IMR-90 (cell line): ENCODE measurements around the gene ARGLU1. TPM values are rescaled to one million over a fixed set of nuclear protein-coding genes. Genes with fewer than 3 reads are reported as not detected.

ENCODE experiments used
- ATAC-seq: fragments of 200-7000 bp; cut with Tn5 transposase; 2 replicates; pipeline ENCODE4 v1.9.1; 2020; ENCODE audit warnings: low read depth, mild to moderate bottlenecking, moderate library complexity
- BruUV-seq: library from RNA; stranded (reverse); fragments of 400-500 nt; replicated peaks from 2 replicates; lab custom pipeline; 2021; lab: Mats Ljungman, UMichigan
- CTCF ChIA-PET: fragments of 300-600 bp; formaldehyde crosslinking; extraction: SDS; loops from one replicate; lab custom pipeline; 2021; ENCODE audit warnings: antibody characterized with exemption; lab: Yijun Ruan, JAX
- POLR2A ChIA-PET: fragments of 300-600 bp; sonication (Branson Sonifier 250); formaldehyde crosslinking; loops from one replicate; lab custom pipeline; 2022; ENCODE audit warnings: antibody characterized with exemption; ENCODE audit not compliant: unreplicated experiment; lab: Charles Lee
- DNase-seq: peaks from one replicate; pipeline ENCODE4 v3.0.0; 2013
- H2AFZ ChIP-seq: replicated peaks from 2 replicates; pipeline ENCODE3; 2013; ENCODE audit warnings: low read length, mild to moderate bottlenecking; ENCODE audit not compliant: poor library complexity
- H2AK5ac ChIP-seq: 2 replicates; pipeline ENCODE4 v1.6.1; 2013; ENCODE audit warnings: low read depth, low read length, inconsistent platforms
- H2AK9ac ChIP-seq: replicated peaks from 2 replicates; pipeline ENCODE3; 2013; ENCODE audit warnings: mild to moderate bottlenecking, low read depth, low read length, moderate library complexity; ENCODE audit not compliant: poor library complexity
- H2BK120ac ChIP-seq: 2 replicates; pipeline ENCODE4 v1.6.1; 2013; ENCODE audit warnings: low read depth, low read length, inconsistent platforms
- H2BK15ac ChIP-seq: 3 replicates; pipeline ENCODE4 v1.6.1; 2013; ENCODE audit warnings: low read depth, low read length, inconsistent platforms
- H2BK20ac ChIP-seq: 2 replicates; pipeline ENCODE4 v1.6.1; 2013; ENCODE audit warnings: low read depth, mild to moderate bottlenecking, inconsistent platforms, low read length, moderate library complexity
- H2BK5ac ChIP-seq: 2 replicates; pipeline ENCODE4 v1.6.1; 2013; ENCODE audit warnings: mild to moderate bottlenecking, low read depth, low read length, inconsistent platforms; ENCODE audit not compliant: poor library complexity, severe bottlenecking
- H3K14ac ChIP-seq: replicated peaks from 2 replicates; pipeline ENCODE4 v1.6.1; 2013; ENCODE audit warnings: low read depth, low read length, inconsistent platforms
- H3K18ac ChIP-seq: 2 replicates; pipeline ENCODE4 v1.6.1; 2013; ENCODE audit warnings: low read depth, low read length, control low read depth
- H3K23ac ChIP-seq: 2 replicates; pipeline ENCODE4 v1.6.1; 2013; ENCODE audit warnings: low read depth, low read length, inconsistent platforms
- H3K27ac ChIP-seq: 2 replicates; pipeline ENCODE4 v1.5.1; 2013; ENCODE audit warnings: mild to moderate bottlenecking, control low read depth, low read length; ENCODE audit not compliant: insufficient read depth
- H3K27me3 ChIP-seq: 2 replicates; pipeline ENCODE4 v1.6.1; 2013; ENCODE audit warnings: low read length; ENCODE audit not compliant: control insufficient read depth, insufficient read depth
- H3K36me3 ChIP-seq: 2 replicates; pipeline ENCODE4 v1.6.1; 2013; ENCODE audit warnings: low read length, mixed read lengths; ENCODE audit not compliant: control insufficient read depth, insufficient read depth
- H3K4ac ChIP-seq: 2 replicates; pipeline ENCODE4 v1.6.1; 2013; ENCODE audit warnings: low read depth, low read length, inconsistent platforms
- H3K4me1 ChIP-seq: 2 replicates; pipeline ENCODE4 v1.6.1; 2013; ENCODE audit warnings: low read length, mixed read lengths; ENCODE audit not compliant: control insufficient read depth, insufficient read depth
- H3K4me2 ChIP-seq: 2 replicates; pipeline ENCODE4 v1.6.1; 2013; ENCODE audit warnings: low read depth, mild to moderate bottlenecking, control low read depth, low read length, moderate library complexity
- H3K4me3 ChIP-seq: 2 replicates; pipeline ENCODE4 v1.5.1; 2013; ENCODE audit warnings: low read depth, mild to moderate bottlenecking, control low read depth, low read length, moderate library complexity; ENCODE audit not compliant: insufficient read depth
- H3K56ac ChIP-seq: 2 replicates; pipeline ENCODE4 v1.6.1; 2013; ENCODE audit warnings: low read length, inconsistent platforms; ENCODE audit not compliant: insufficient read depth; ENCODE audit errors: extremely low read depth
- H3K79me1 ChIP-seq, 2 experiments: 2 replicates each; pipeline ENCODE4 v1.6.1; 2013; ENCODE audit warnings: low read length in 2 of 2, inconsistent platforms in 1 of 2, low read depth in 1 of 2
- H3K9ac ChIP-seq: 2 replicates; pipeline ENCODE4 v1.6.1; 2013; ENCODE audit warnings: low read depth, low read length, control low read depth
- H3K9me1 ChIP-seq: 2 replicates; pipeline ENCODE4 v1.6.1; 2013; ENCODE audit warnings: low read length, inconsistent platforms; ENCODE audit not compliant: insufficient read depth
- H3K9me3 ChIP-seq: 2 replicates; pipeline ENCODE4 v1.6.1; 2013; ENCODE audit warnings: low read length; ENCODE audit not compliant: control insufficient read depth, insufficient read depth
- H4K20me1 ChIP-seq: 2 replicates; pipeline ENCODE4 v1.6.1; 2013; ENCODE audit warnings: low read length, inconsistent platforms; ENCODE audit not compliant: insufficient read depth
- H4K5ac ChIP-seq: 2 replicates; pipeline ENCODE4 v1.6.1; 2013; ENCODE audit warnings: mild to moderate bottlenecking, low read depth, low read length, control low read depth
- H4K8ac ChIP-seq, 2 experiments: 2 replicates each; pipeline ENCODE4 v1.6.1; 2013; ENCODE audit warnings: low read depth in 2 of 2, low read length in 2 of 2, control low read depth in 1 of 2, inconsistent platforms in 1 of 2
- H4K91ac ChIP-seq: 2 replicates; pipeline ENCODE4 v1.6.1; 2013; ENCODE audit warnings: low read depth, low read length, inconsistent platforms; ENCODE audit not compliant: insufficient read depth
- CEBPB ChIP-seq: IDR thresholded peaks from 2 replicates; pipeline ENCODE4 v1.6.1; 2012; ENCODE audit warnings: low read depth, low read length, improper control_type of control experiment
- CHD1 ChIP-seq: IDR thresholded peaks from 2 replicates; pipeline ENCODE4 v1.6.1; 2012; ENCODE audit warnings: low read depth, low read length, improper control_type of control experiment
- CTCF ChIP-seq: conservative IDR thresholded peaks from 2 replicates; pipeline ENCODE4 v1.5.1; 2012; ENCODE audit warnings: mild to moderate bottlenecking, low read depth, low read length, improper control_type of control experiment
- MAFK ChIP-seq: IDR thresholded peaks from 2 replicates; pipeline ENCODE4 v1.6.1; 2012; ENCODE audit warnings: low read depth, low read length, improper control_type of control experiment
- MAZ ChIP-seq: IDR thresholded peaks from 2 replicates; pipeline ENCODE4 v1.6.1; 2012; ENCODE audit warnings: low read depth, mild to moderate bottlenecking, low read length, improper control_type of control experiment, moderate library complexity, borderline replicate concordance
- MXI1 ChIP-seq: IDR thresholded peaks from 2 replicates; pipeline ENCODE4 v1.6.1; 2012; ENCODE audit warnings: low read depth, mild to moderate bottlenecking, low read length, moderate library complexity, borderline replicate concordance
- NFE2L2 ChIP-seq: fragments of 150-350 bp; IDR thresholded peaks from 2 replicates; pipeline ENCODE4 v1.6.1; 2016; ENCODE audit warnings: low read depth, mild to moderate bottlenecking, low read length
- RFX5 ChIP-seq: IDR thresholded peaks from 2 replicates; pipeline ENCODE4 v1.8.0; 2012; ENCODE audit warnings: low read depth, mild to moderate bottlenecking, low read length, moderate library complexity
- WGBS, 2 experiments: methylation state at CpG; one replicate each; pipeline versions ENCODE4 v1.1.5 to v1.1.7; 2013; ENCODE audit warnings: missing lambda C conversion rate in 2 of 2; ENCODE audit not compliant: insufficient read length in 1 of 2; ENCODE audit errors: extremely low coverage in 2 of 2; 5-methylcytosine and 5-hydroxymethylcytosine counted together
- dilution Hi-C: fragments of 300-500 bp; cut with HindIII; formaldehyde crosslinking; loops from one replicate; pipeline ENCODE4 v1.14.3; 2018; ENCODE audit warnings: low sequenced_read_pairs; ENCODE audit not compliant: unreplicated experiment
- in situ Hi-C: fragments of 300-500 bp; cut with MboI; formaldehyde crosslinking; loops from 3 replicates; pipeline ENCODE4 v1.14.3; 2019; ENCODE audit warnings: low sequenced_read_pairs, inconsistent platforms, mixed read lengths
- intact Hi-C: fragments of 100-400 bp; cut with micrococcal nuclease; formaldehyde crosslinking; loops from 2 replicates; pipeline ENCODE4 v1.10.0; 2022
- polyA plus RNA-seq, 3 experiments: library from polyadenylated mRNA; depleted of rRNA; stranded (reverse); fragments of >200 nt; gene quantifications; 2 replicates each; pipeline ENCODE4 v1.2.3, GENCODE V29; 2012; ENCODE audit warnings: low replicate concordance in 1 of 3
- total RNA-seq: library from RNA; depleted of rRNA; stranded (reverse); fragments of >200 nt; gene quantifications from 2 replicates; pipeline ENCODE4 v1.2.3, GENCODE V29; 2012

The ARGLU1 gene
- total and polyA plus RNA-seq, 2 of the 4 experiments (the other 2 are of a cell fraction), result 11.1 to 51.4 TPM

GRCh38 chr13:106561551-106562170, 6.3 kb downstream of the ARGLU1 start:
- no peaks in the 10 kb centered on the region for H3K27me3 ChIP-seq
- no peak overlapping the region for H2BK120ac ChIP-seq
- H2AK9ac ChIP-seq, result no peak overlapping the region
- H3K4ac ChIP-seq, result no peak overlapping the region
- no peak for TF ChIP-seq RFX5
- no peak for TF ChIP-seq NFE2L2
- TF ChIP-seq CHD1, result no peak
- TF ChIP-seq MAFK, result no peak
- no peak for TF ChIP-seq CEBPB
- TF ChIP-seq CTCF, result no peak
- no peak for TF ChIP-seq MXI1
- TF ChIP-seq MAZ, result no peak
- no TSS peak for BruUV-seq
- H3K9me3 ChIP-seq, result no peaks in the 10 kb centered on the region
- H3K18ac ChIP-seq, result no peak overlapping the region
- no peak overlapping the region for H3K27ac ChIP-seq
- H4K91ac ChIP-seq, result no peak overlapping the region
- POLR2A ChIA-PET, result no interaction called here
- H2BK15ac ChIP-seq, result no peak overlapping the region
- peaks cover 21% of the 10 kb centered on the region for H3K4me1 ChIP-seq
- H3K4me2 ChIP-seq, result peak overlapping the region; percentile 13; the same call in 1 of the 2 replicates
- no peak overlapping the region for H3K56ac ChIP-seq
- dilution Hi-C loops, result no loop called here
- ATAC-seq, result no peak
- in situ Hi-C loops, result no loop called here
- no CpG with 5 or more reads among the region's 6 CpGs for WGBS, 2 experiments
- H4K8ac ChIP-seq, result no peak overlapping the region
- H2BK20ac ChIP-seq, result no peak overlapping the region
- H3K23ac ChIP-seq, result 0 out of 2 replicates have a peak overlapping the region, but pooled peaks have one; percentile 31
- H3K14ac ChIP-seq, result 0 out of 2 replicates have a peak overlapping the region, but pooled peaks have one; percentile 25
- no peak overlapping the region for H4K5ac ChIP-seq
- no peak overlapping the region for H2AK5ac ChIP-seq
- CTCF ChIA-PET, result interaction anchor here (0.6 kb wide), 1 partner anchor 8 kb away, joined by 3 read pairs; no protein-coding TSS in a partner anchor
- DNase-seq, result peak; percentile 53
- H3K79me1 ChIP-seq, result peaks cover 2 to 40% of the 10 kb centered on the region in 2 experiments; a peak in 3 of 4 replicates
- H4K20me1 ChIP-seq, result peaks cover 87% of the 10 kb centered on the region
- peaks cover 11% of the 10 kb centered on the region for H3K36me3 ChIP-seq
- H3K9ac ChIP-seq, result no peak overlapping the region
- no peak overlapping the region for H3K4me3 ChIP-seq
- H2AFZ ChIP-seq, result no peak overlapping the region
- peaks cover 17% of the 10 kb centered on the region for H3K9me1 ChIP-seq
- no peak overlapping the region for H2BK5ac ChIP-seq
- intact Hi-C loops, result no loop called here
